OCI-LY3 (cell line): Measurements from ENCODE around the gene ANKDD1B.

Experiments used
- EZH2phosphoT487 ChIP-seq: fragments of 200-600 bp; shearing (Covaris generic); IDR thresholded peaks from 2 replicates; pipeline ENCODE4 v1.6.1; 2018; ENCODE audit warnings: antibody characterized with exemption, mixed run types, low read depth
- TF ChIP-seq, protein P1 (sequence below): fragments of 200-600, 300-600 bp; sonication (generic); IDR thresholded peaks from 2 replicates; pipeline ENCODE4 v1.5.1; 2014; ENCODE audit warnings: antibody characterized with exemption, low read length, low read depth

DNA sequence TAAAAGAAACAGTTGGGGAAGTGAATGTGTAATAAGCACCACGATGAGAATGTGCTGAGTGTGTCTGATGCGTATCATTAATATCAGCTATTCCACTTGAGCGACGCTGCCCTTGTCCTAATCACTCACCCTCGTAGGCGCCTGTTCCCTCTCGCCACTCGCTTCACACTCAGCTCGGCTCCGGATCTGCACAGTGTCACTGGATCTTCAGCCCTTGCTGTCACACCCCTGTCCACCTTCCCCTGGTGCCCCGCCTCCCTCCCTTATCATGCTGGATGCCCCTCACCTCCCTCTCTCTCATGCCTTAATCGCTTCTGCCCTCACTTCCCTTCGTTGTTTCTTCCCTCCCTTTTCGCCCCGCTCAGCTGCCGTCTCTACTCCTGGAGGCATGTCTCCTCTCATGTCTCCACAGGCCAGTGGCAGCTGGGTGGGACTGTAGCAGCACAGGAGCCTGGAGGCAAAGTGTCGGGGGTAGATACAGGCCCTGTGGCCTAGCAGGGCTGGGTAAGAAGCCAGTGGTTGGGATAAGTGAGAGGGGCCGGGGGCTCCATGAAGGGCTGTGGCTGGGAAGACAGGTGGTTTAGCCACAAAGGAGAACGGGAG is 43.5 kb downstream of the ANKDD1B start:
- TF ChIP-seq, protein P1, sequence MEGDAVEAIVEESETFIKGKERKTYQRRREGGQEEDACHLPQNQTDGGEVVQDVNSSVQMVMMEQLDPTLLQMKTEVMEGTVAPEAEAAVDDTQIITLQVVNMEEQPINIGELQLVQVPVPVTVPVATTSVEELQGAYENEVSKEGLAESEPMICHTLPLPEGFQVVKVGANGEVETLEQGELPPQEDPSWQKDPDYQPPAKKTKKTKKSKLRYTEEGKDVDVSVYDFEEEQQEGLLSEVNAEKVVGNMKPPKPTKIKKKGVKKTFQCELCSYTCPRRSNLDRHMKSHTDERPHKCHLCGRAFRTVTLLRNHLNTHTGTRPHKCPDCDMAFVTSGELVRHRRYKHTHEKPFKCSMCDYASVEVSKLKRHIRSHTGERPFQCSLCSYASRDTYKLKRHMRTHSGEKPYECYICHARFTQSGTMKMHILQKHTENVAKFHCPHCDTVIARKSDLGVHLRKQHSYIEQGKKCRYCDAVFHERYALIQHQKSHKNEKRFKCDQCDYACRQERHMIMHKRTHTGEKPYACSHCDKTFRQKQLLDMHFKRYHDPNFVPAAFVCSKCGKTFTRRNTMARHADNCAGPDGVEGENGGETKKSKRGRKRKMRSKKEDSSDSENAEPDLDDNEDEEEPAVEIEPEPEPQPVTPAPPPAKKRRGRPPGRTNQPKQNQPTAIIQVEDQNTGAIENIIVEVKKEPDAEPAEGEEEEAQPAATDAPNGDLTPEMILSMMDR, result no peak
- no peak for TF ChIP-seq EZH2phosphoT487
